ENCODE measurements around the gene UBTD2.
A peak's percentile ranks its signal among the peaks of the same experiment; 100 is the strongest.
"Not testable (repeated sequence)": the region's sequence is repeated elsewhere in the genome, so short reads cannot be mapped to it uniquely, and the experiment has no call there.

Gene UBTD2

DNA sequence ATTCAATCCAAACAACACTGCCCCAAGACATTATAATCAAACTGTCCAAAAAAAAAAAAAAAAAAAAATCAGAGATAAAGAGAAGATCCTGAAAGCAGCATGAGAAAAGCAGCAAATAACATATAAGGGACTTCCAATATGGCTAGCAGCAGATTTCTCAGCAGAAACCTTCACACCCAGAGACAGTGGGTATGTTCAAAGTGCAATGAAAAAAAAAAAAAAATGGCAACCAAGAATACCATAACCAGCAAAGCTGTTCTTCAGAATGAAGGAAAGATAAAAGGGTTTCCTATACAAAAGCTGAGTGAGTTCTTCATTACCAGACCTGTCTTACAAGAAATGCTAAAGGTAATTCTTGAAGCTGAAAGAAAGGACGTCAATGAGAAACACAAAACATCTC is 32.1 kb downstream of the UBTD2 start:
- no peak for DNase-seq (ENCODE audit: low read depth in 2 of 2)

DNA sequence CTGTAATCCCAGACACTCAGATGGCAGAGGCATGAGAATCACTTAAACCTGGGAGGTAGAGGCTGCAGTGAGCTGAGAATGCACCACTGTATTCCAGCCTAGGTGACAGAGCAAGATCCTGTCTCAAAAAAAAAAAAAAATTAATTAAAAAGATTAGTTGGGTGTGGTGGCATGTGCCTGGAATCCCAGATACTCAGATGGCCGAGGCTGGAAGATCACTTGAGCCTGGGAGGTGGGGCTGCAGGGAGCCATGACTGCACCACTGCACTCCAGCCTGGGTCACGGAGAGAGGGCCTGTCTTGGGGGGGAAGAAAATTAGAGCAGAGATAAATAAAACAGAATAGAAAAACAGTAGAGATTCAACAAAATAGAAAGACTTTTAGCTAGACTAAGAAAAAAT is 34.9 kb downstream of the UBTD2 start:
- DNase-seq (ENCODE audit: low read depth in 2 of 2) = no peak

DNA sequence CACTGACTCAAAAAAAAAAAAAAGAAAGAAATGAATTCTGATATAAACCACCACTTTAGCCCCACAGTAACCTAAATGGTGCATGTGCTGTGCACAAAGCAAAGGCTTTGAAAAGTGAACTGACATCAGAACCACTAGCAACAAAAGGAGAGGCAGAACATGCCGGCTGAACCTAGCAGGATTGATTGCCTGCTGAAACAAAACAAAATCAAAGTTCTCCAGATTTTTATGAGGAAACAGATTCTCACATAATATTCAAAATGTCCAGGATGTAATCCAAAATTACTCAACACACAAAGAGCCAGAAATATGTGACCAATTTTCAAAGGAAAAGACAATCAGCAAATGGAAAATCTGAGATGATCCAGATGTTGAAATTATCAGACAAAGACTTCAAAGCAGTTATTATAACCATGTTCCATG is 37.9 kb downstream of the UBTD2 start:
- no peak for DNase-seq (ENCODE audit: low read depth in 2 of 2)

DNA sequence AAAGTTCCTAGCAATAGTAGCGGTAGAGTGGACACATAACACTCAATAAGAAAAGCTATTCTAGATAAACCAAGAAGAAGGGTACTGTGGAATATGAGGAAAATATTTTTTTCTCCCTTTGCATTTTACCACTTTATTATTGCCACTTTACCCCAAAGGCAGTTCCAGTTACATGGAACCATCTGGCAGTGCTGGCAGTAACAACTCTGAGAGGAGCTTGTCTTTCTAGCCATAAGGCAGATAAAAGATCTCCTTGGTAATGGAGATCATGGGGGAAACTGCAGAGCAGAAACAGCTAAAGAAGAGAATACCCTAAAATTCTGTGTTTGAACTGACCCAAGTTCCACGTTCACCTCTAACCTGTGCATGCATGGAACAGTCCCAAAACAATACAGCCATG is 38.5 kb downstream of the UBTD2 start:
- DNase-seq (ENCODE audit: low read depth in 2 of 2) = no peak

DNA sequence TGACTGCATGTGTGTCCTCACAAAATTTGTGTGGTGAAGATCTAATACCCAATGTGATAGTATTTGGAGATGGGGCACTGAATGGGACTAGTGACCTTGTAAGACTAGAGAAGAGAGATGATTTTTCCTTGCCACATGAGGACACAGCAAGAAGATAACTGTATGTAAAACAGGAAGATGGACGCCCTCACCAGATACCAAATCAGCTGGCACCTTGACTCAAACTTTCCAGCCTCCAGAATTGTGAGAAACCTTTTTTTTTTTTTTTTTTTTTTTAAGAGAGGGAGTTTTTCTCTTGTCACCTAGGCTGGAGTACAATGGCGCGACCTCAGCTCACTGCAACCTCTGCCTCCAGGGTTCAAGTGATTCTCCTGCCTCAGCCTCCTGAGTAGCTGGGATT is 40.3 kb downstream of the UBTD2 start:
- DNase-seq (ENCODE audit: low read depth in 2 of 2) = no peak

DNA sequence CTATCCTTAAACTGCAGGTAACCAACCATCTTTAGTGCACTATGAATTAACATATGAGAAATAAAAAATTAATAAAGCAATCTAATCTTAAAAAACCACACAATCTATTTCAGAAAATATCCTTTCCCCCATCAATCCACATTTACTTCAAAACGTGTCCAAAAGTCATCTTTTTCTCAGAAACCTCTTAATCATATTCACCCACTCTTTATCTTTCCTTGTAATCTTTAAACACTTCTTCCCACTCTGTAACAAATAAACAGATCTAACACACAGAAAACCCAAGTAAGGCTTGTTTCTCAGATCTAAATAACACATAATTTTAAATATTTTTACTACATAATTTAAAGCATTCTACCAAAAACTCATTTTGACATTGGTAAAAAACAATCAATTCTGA is 45.2 kb downstream of the UBTD2 start:
- DNase-seq (ENCODE audit: low read depth in 2 of 2) = no peak

DNA sequence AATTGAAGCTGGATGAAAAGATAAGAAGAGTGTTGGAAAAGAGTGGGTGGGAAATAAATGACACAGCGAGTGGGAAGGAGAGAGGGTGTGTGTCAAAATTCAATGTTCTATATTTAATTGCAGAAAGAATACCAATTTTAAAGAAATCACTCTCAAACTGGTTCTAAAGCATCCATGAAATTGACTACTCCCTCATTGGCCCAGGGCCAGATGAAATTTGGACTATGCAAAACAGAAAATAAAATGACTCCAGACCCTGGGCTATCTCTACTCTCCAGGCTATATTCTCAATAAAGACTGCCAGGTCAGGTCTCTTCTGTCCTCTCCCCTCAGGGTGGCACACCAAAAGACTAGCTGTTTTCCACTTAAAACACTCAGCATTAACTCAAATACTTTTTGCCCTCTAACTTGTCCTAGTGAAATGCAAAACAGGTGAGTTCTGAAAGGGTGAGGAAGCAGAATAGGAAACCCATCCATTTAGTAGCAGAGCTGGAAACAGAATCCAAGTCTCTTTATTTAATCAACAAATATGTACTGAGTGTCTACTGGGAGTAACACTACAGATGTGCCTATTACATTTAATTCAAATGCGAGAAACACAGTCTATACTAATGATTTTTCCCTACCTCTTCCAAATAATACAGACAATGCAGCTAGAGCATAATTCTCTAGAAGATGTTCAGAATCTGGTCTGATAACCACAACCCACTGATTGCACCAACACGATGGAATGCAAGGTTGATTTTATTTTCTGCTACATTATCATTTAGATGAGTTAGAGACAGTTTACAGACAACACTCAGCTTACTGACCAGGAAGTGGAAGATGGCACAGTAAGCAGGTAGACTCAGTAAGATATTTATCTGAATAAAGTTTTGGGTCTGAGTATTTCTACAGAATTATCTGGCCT is 47.5 kb downstream of the UBTD2 start:
- no peak for DNase-seq (ENCODE audit: low read depth in 2 of 2)

DNA sequence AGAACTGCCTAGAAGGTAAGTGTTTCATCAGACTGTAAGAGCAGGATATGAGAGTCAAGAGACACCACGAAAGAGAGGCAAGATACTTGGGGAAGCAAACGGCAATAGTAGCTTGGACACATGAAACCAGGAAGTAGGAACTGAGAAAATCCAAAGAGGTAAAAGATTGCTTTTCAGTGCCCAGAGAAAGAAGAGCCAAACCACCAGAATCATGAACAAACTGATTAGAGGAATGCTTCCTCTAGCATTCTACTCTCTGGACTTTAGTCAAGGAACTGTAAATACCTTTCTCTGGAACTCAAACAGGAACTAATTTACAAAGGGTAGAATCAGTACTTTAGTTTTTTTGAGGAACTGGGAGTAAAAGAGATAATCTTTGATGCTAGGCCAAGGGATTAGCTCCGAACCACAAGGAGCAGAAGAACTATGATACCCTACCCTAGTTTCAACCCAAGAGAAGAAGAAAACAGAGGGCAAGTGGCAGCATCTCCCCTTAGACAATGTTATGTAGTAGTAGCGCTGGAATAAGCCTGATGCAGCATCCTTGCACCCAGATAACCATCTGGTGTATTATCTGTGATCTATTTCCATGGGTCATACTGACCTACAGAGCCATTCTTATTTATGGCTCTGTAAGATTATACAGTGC is 48.3 kb downstream of the UBTD2 start:
- DNase-seq (ENCODE audit: low read depth in 2 of 2) = no peak

DNA sequence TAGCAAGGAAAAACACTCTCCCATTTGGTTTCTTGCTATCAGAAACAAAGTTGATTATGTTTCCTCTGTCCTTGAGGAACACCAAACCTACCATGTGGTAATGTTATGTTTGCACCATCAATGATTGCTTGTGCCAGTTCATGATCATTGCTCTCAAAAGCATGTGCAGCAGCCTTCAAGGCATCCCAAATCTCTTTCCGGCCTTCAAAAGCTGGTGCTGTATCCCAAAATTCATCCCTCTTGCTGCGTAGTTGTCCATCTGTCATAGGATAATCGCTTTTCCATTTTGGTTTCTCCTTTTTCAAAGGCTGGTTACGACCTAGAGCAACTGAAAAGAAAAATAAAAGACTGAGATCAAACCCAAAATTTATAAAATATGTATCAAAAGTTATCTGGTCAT is 49.5 kb downstream of the UBTD2 start:
- DNase-seq (ENCODE audit: low read depth in 2 of 2) = no peak

DNA sequence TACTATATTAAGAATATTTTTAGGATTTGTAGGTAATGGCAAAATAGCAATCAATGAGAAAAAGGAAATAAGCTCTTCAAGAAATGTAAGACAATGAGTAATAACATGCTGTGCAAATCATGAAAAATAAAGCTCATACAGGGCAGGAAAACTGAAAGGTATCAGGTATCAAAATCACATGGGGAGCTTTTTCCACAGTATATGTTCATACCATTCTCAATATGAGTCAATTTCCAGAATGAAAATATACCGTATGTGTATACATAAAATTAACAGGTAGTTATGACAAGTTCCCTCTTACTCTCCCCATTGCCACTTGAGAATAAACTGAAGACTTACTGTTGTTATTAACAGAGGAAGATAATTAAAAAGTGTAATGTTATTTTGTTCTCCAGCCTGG is 53.7 kb downstream of the UBTD2 start:
- DNase-seq (ENCODE audit: low read depth in 2 of 2) = no peak

DNA sequence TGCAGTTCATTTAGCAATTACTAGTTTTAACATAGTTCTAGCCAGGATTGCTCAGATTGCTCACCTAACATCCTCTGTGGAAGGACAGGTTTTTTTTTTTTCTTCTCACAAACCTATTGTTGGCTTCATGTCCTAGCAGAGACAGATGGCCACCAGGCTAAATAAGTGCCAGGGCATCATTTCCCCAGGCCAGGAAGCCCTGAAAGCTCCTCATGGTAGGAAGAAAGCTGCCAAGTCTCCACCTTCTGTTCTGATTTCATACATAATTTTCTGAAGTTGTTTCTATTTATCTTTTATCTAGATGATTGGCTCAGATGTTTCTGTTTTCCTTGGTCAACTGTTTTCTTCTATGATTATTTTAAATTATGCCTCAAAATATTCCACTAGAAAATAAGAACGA is 58.6 kb downstream of the UBTD2 start:
- no peak for DNase-seq (ENCODE audit: low read depth in 2 of 2)

DNA sequence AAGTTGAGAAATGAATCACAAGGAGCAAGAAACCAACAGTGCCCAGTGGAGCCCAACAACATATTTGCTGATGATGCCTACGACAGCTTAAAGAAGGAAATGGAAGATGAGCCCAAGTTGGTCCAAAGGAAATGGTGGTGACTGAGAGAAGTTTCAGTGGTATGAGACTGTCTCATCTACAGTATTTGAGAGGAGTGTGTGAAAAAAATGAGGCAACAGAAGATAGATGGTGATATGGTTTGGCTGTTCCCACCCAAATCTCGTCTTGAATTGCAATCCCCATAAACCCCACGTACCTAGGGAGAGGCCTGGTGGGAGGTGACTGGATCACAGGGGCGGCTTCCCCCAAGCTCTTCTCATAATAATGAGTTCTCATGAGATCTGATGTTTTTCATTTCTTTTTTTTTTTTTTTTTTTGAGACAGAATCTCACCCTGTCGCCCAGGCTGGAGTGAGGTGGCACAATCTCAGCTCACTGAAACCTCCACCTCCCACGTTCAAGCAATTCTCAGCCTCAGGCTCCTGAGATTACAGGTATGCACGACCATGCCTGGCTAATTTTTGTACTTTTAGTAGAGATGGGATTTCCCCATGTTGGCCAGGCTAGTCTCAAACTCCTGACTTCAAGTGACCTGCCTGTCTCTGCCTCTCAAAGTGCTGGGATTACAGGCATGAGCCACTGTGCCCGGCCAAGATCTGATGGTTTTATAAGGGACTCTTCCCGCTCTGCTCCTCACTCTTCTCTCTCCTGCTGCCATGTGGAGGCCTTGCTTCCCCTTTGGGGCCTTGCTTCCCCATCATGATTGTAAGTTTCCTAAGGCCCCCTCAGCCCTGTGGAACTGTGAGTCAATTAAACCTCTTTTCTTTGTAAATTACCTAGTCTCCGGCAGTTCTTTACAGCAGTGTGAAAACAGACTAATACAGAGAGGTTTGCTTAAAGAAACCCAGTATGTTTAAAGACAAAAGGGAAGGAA is 59.4 kb downstream of the UBTD2 start:
- peak in 1 of 2 donors; percentile 14 for DNase-seq (ENCODE audit: low read depth in 2 of 2)

DNA sequence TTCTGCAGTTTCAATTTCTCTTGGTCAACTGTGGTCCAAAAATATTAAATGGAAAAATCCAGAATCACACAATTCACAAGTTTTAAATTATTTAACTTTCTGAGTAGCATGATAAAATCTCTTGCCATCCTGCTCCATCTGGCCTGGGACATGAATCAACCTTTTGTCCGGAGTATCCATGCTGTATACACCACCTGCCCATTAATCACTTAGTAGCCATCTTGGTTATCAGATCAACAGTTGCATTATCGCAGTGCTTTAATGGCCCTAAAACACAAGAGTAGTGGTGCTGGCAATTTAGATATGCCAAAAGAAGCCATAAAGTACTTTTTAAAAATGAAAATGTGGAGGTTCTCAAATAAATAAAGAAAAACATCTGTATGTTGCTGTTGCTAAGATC is 64.3 kb downstream of the UBTD2 start:
- no peak for DNase-seq (ENCODE audit: low read depth in 2 of 2)

DNA sequence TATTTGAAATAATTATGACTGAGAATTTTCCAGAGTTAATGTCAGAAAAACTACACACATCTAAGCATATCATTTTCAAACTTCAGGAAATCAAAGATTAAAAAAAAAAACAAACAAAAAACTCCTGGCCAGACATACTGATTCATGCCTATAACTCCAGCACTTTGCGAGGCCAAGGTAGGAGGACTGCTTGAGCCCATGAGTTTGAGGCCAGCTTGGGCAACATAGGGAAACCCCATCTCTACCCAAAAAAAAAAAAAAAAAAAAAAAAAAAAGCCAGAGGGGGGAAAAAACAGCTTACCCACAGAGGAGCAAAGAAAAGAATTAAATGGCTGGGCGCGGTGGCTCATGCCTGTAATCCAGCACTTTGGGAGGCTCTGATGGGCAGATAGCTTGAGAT is 67.2 kb downstream of the UBTD2 start:
- no peak for DNase-seq (ENCODE audit: low read depth in 2 of 2)

DNA sequence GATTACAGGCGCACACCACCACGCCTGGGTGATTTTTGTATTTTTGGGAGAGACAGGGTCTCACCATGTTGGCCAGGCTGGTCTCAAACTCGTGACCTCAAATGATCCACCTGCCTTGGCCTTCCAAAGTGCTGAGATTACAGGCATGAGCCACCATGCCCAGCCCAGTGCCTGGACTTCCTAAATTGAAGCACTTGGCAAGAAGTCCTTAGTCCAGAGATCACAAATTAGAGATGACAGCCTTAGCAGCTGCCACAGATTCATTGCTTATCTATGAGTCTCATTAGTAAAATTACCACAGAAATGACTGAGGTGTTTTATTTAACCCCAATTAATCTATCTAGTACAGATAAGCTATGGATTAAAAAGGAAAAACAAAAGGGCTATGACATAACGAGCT is 70.4 kb downstream of the UBTD2 start:
- DNase-seq (ENCODE audit: low read depth in 2 of 2) = no peak

DNA sequence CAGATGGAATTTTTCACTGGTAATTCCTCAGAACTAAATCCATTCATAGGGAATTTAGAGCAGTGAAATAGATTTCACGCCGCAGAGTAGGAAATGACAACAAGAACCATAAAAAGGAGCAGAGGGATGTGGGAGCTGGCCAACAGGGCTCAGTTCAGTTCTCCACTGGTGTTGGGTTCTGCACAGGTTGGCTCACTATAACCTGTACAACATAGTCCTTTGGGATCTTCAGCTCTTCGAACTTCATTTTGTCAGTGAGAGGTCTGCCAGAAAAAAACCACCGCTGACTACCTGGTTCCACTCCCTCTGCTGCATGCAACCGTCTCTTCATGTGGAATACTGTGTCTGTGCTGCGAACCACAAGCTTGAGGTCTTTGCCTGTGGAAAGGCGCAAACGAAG is 71.9 kb downstream of the UBTD2 start:
- no peak for DNase-seq (ENCODE audit: low read depth in 2 of 2)

DNA sequence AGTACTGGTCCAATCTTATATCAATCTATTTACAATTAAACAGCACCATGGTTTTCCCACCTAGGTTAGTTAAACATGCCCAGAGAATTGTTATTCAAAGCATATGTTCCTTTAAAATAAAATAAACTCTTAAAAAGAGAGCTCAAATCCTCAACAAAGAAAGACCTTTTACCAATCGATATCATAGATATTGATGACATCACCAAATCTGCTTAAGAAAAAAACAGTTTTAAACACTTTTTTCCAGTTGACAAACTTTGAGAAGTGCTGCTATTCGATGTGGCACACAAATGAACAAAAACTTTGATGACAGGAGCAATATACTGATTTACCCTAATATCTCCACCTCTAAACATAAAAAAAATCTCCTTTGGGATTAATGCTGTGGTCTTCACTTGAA is 73.8 kb downstream of the UBTD2 start:
- DNase-seq (ENCODE audit: low read depth in 2 of 2) = no peak

DNA sequence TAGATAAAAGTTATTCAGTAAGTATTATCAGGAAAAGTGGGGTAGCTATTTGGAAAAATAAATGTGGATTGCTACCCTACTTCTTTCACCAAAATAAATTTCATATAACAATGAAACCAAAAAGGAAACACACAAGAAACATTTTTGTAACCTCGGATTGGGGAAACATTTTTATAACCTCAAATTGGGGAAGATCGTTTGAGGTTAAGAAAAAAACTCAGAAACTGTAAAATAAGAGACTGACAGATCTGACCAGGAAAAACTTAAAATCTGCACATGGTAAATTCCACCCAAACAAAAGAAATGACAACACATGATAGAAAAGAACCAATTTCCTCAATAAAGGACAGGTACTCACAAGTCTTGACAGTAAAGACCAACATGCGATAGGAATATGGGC is 76.1 kb downstream of the UBTD2 start:
- no peak for DNase-seq (ENCODE audit: low read depth in 2 of 2)

DNA sequence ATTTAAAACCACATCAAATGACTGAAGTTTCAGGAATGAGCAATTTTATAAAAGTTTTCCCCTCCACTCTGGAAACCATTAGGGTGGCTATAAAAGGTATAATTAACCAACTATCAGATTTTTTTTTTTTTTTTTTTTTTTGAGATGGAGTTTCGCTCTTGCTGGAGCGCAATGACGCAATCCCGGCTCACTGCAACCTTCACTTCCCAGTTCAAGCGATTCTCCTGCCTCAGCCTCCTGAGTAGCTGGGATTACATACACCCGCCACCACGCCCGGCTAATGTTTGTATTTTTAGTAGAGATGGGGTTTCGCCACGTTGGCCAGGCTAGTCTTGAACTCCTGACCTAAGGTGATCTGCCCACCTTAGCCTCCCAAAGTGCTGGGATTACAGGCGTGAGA is 77.6 kb downstream of the UBTD2 start:
- DNase-seq (ENCODE audit: low read depth in 2 of 2) = not testable (repeated sequence)

DNA sequence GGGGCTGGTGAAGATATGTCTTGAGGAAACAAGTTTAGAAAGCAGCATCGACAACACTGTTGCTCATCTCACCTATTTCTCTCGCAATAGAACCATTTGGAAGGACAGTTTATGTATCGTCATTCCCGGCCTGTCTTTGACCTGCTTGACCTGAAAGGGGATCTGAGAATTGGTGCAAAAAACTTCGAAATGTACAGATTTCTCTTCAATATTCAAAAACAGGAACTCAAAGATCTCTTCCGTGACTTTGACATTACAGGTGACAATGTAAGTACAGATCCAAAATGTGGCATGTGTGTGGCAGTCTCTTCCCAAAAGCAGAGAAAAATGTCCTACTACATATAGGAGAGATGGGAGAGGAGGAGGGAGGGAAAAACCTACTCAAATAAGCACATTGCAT is 83.1 kb downstream of the UBTD2 start:
- no peak for DNase-seq (ENCODE audit: low read depth in 2 of 2)

DNA sequence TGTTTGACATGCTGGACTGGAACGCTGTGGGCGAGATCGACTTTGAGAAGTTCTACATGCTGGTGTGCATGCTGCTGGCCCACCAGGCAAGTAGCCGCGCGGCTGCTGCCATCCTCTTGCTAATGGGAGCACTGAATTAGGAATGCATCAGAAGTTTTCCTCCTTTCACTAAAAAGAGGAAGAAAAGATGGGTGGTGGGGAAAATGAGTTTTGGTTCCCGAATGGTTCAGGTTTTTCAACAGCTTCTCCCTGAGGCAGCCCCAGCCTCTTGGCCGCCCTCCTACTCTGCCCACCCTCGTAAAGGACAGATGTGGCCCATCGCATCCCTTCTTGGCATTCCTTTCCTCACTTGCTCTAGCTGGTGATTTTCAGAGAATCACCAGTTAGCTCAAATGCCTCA is 84.1 kb downstream of the UBTD2 start:
- no peak for DNase-seq (ENCODE audit: low read depth in 2 of 2)

DNA sequence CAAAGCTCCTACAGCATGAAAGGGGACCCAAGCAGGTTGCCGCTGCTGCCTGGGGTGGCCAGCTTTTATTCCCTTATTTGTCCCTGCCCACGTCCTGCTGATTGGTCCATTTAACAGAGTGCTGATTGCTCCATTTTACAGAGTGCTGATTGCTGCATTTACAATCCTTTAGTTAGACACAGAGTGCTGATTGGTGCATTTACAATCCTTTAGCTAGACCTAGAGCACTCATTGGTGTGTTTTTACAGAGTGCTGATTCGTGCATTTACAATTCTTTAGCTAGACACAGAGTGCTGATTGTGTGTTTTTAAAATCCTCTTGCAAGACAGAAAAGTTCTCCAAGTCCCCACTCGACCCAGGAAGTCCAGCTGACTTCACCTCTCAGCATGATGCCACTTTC is 85.8 kb downstream of the UBTD2 start:
- DNase-seq (ENCODE audit: low read depth in 2 of 2) = not testable (repeated sequence)
